Measurements from ENCODE around the gene BFSP2.

The BFSP2 gene

DNA sequence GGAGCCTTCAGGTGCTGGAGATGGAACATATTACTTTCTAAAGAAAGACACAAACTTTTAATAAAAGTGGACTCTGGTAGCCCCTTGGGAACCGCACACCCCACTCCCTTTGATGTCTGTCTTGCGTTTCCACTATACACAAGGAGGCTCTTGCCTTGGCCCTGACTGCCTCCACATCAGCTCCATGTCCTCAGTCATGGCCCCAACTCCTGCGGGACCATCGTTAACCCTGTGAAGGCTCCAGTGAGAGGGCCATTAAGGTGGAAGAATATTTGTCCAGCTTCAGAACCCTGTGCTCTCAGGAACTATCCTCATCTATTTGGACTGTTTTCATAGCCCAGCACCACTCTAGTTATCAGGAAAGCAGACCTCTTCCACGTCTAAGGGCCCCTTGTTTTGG is 16.1 kb upstream of the BFSP2 start:
- no peak for DNase-seq (ENCODE audit: low spot score)

DNA sequence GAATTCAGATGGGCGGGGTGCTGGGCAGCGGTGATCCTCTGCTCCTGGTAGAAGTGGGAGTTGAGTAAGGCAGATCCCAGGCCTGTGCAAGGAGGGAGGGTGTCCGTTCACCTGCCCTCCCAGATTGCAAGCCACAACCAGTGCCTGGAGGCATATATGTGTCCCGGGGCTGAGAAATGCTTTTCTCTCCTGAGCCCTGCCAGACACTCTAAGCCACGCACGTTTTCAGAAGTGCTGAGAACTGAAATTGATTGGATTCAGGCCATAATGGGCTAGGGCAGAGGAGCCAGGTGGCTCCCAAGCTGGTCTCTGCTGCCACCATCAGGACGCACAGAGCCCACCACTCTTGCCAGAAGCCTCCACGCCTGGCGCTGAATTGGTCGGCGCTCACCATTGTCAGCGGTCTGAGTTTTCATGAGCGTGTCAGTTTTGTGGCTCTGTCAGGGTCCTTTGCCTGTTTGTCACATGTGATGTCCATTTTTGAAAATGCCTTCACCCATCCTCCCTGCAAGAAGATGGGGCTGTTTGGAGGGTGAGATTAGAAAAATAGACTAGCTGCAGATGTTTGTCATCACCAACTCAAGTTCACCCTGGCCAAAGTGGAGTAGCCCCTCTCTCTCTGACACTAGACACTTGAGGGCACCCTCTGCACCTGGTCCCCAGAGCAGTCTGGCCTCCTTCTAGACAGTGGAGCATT is 15.4 kb upstream of the BFSP2 start:
- peak; percentile 83 for DNase-seq (ENCODE audit: low spot score)

DNA sequence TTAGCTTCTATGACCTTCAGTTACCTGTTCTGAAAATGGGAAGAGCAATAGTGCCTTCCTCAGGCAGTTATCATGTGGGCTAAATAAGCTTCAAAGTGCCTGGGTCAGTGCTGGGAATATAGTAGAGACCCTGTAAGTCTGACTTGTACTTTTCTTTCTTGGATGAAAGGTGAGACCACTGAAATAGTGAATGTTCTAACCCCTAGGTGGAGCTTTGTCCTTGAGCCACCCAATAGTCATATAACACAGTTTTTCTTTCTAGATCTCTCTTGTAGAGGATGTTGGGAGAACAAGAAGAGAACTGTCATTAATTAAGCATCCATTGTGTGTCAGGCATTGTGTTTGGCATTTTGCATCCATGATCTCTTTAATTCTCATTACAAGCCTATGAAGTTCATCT is 13.0 kb upstream of the BFSP2 start:
- DNase-seq (ENCODE audit: low spot score): no peak

DNA sequence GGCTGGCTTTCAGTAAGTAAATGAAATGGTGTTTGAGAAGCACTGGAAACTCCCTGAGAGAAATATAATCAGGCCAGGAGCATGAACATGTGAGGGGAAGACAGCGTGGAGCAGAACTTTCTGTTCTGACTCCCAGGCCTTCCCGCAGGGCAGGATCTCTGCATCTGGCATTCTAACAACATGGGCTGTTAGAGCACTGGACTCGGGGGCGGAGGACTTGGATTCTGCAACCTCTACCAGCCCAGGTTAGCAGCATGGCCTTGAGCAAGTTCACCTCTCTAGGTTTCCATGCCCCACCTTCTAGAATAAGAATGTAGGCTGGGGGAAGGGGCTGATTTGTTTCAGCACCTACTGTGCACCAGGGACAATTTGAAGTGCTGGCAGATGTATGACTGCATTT is 12.5 kb upstream of the BFSP2 start:
- no peak for DNase-seq (ENCODE audit: low spot score)

DNA sequence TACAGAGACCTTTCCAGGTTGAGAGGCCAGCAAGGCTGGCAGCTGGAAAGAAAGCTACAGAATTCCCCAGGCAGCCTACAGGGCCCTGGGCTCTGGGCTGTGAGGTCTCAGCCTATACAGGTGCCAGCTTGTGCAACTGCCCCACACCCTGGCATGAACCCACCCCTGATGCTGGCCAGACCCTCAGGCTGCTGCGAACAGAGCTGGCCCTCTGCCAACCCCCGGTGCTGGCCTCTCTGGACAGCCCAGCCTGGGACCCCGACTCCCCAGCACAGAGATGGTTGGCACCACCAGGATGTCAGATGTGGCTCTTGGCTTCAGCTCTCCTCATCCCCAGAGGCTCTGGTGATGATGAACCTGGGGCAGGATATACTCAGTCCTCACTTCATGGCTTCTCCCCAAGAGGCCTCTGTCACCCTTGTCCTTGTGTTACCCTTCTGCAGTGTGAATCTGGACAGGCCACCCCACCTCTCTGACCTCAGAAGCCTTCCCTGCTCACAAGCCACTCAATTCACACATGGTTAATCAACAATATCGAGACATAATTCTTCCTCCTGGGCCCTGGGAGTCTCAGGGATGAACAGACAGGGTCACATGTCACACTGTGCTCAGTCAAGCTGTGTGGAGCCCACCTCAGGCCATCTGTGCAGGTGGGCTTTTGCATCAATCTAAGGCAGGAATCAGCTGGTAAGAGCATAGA is 11.0 kb upstream of the BFSP2 start:
- DNase-seq (ENCODE audit: low spot score): no peak

- no peak for DNase-seq (ENCODE audit: low spot score)
These were observed 9.1 kb upstream of the BFSP2 start for GRCh38 chr3:133390715-133391114.

DNA sequence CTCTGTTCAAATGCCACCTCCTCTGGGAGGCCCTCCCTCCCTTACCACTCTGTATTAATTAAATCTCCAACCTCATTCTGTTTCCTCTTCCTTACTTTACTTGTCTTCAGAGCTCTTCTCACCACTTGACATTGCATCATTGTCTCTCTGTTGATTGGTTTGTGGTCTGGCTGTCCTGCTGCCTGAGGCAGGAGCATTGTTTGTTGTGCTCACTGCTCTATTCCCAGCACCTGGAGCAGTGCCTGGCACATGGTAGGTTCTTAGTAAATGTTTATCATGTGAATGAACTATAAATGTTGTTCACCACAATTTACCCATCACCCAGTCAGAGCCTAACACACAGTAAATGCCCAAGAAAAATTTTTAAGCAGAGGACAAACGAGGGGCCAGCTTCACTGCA is 6.7 kb upstream of the BFSP2 start:
- no peak for DNase-seq (ENCODE audit: low spot score)

DNA sequence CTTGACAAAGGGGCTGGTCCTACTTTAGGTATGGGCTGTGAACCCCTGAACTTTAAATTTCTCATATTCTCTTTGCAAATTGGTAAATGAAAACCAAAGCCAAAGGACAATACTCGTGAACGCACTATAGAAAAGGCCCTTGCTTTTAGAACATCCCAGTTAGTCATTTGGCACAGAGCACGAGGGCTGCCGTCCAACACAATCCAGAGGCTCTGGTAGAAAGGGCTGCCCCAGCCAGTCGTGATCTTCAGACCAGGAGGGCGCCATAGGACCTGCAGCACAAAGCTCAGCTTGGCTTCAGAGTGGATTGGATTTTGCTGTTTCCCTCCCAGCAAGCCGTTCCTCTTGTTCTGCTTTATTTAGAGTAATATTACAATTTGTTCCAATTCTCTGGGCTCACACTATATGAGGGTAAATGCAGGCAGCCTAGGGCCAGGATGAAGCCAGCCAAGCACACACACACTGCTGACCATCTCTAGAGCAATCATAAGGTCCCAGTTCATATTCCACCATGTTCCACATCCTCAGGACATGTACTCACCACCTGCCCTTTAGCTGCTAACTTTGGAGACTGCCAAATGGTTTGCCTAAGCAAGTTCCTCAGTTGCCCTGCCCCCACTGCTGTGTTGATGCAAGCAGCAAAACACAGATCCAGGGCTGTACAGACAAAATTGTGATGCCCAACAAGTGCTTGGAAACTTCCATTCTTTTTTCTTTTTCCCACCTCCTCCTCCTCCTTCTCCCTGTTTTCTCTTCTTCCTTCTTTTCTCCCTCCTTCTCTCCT is 6.0 kb upstream of the BFSP2 start:
- DNase-seq (ENCODE audit: low spot score): no peak

- no peak for DNase-seq (ENCODE audit: low spot score)
These were observed 5.1 kb upstream of the BFSP2 start for GRCh38 chr3:133394561-133395311.

GRCh38 chr3:133396906-133397305 is 3.0 kb upstream of the BFSP2 start:
- no peak for DNase-seq (ENCODE audit: low spot score)

GRCh38 chr3:133401374-133402135 is 1.7 kb downstream of the BFSP2 start:
- no peak for DNase-seq (ENCODE audit: low spot score)

DNA sequence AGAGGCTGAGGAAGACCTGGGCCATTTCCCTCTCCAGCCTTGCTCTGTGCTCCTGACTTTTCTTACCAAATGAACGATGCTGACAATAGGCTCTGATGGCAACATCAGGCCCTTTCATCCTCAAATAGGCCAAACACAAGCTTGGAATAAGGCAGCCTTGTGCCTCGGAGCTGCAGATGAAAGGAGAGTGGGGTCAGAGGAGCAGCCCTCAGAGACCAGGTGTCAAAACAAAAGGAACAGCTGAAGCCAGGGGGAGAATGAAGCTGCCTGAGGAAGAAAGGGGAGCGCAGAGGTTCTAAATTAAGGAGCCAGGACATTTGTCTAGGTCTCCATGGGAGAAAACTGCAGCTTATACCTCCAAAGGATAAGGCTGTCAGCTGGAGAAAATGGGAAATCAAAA is 5.1 kb downstream of the BFSP2 start:
- no peak for DNase-seq (ENCODE audit: low spot score)

- DNase-seq (ENCODE audit: low spot score): no peak
These were observed 8.5 kb downstream of the BFSP2 start for GRCh38 chr3:133408366-133408765.

GRCh38 chr3:133408961-133409360 is 9.1 kb downstream of the BFSP2 start:
- no peak for DNase-seq (ENCODE audit: low spot score)

DNA sequence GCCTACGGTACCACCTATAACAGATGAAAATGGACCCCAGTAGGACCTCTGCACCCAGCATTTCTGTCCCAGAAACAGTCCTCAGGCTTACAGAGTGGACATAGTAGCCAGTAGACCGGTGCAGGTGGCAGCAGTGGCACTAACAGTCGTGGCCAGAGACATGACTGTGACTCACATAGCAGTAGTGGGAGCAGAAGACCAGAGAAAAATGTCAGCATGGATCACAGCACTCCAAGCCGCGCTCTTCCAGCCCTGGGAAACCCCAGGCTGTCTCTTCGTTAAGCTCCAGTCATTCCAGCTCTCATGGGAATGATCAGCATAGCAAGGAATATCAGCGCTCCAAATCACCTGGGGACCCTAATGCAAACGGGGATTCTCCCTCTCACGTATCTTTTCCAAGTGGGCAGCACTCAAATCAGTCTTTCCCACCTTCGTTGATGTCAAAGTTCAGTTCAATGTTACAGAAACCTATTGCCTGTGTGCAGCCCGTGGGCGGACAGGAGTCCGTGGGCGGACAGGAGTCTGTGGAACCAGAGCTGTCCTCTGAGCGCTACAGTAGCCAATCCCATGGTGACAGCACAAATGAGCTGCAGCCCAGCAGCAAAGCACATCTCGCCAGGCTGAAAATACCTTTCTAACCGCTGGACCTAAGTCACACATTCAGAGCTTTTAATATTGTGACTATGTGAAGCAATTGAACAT is 10.5 kb downstream of the BFSP2 start:
- DNase-seq (ENCODE audit: low spot score): no peak

DNA sequence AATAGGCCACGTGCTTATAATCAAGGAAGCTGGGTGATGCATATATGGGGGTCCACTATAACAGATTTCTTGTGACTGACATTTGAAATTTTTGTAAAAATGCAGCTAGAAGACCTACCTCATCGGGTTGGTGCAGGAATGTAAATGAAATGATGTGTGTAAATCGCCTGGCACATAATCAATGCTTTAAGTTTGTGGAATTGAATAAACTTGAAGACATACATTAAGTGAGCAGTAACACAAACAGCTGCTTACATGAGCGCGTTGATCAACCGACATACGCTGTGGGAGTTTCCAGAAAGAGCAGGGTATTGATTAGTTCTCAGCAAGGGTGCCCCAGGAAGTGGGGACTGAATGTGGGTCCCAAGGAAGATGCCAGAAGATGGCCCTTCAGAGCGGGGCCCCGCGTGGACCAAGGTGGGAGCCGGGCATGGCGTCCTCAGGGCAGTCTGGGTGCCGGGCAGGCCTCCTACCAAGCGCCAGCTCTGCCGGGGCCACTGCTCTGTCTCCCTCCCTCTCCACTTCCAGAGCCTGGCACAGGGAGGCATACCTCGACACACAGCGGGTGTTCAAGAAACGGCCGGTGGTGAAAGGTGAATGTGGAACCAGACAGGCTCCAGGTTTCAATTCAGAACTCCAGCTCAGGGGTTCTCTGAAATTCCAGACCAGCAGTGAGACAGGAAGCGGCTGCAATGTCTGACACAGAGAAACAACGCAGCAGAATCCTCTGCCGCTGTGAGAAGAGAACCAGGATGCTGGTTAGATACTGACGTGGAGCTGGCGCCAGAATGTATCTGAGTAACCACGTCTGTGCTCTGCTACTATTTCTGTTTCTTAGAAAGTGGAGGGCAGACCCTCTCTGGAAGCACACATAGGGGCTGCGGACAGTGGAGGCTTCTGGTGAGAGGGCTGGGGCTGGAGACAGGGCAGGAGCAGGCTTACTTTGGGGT is 12.6 kb downstream of the BFSP2 start:
- no peak for DNase-seq (ENCODE audit: low spot score)

GRCh38 chr3:133413161-133414020 is 13.5 kb downstream of the BFSP2 start:
- no peak for DNase-seq (ENCODE audit: low spot score)

DNA sequence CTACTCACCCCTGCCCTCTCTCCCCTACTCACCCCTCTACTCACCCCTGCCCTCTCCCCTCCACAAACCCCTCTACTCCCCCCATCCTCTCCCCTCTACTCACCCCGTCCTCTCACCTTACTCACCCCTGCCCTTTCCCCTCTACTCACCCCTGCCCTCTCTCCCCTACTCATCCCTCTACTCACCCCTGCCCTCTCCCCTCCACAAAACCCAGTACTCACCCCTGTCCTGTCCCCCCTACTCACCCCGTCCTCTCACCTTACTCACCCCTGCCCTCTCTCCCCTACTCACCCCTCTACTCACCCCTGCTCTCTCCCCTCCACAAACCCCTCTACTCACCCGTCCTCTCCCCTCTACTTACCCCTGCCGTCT is 14.2 kb downstream of the BFSP2 start:
- DNase-seq (ENCODE audit: low spot score): no peak

- no peak for DNase-seq (ENCODE audit: low spot score)
These were observed 18.5 kb downstream of the BFSP2 start for GRCh38 chr3:133418361-133418760.
